ENCODE data around the gene XXYLT1.

XXYLT1 gene

DNA sequence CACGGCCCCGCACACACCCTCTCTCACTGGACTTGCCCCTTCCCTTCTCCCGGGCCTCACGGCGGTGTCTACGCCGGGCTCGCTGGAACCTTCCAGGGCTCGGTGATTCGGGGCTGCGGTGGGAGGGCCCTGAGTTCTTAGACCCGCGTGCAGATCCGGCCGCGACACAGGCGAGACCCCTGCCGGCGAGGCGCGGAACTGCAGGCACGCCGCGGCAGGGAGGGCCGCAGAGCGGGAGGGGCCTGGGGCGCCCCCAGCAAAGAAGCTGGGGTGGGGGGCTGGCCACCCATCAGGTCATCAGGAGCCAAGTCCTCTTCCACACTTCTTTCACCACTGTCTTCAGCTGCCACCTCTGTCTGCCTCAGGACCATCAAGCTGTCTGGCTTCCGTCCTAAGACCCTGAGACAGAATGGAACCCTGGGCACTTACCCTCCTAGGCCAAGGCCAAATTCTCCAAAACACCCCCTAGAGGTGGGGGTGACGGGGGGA is 164.5 kb downstream of the XXYLT1 start:
- no peak overlapping the region for H3K27ac ChIP-seq (ENCODE audit: low read depth, low read length)
- no peaks in the 10 kb centered on the region for H3K79me2 ChIP-seq (ENCODE audit: control insufficient read depth, low read length)
- no peaks in the 10 kb centered on the region for H3K36me3 ChIP-seq (ENCODE audit: control insufficient read depth, low read length)
- peaks cover 5% of the 10 kb centered on the region; the same call in 1 of the 2 replicates for H3F3A ChIP-seq (ENCODE audit: control insufficient read depth, insufficient read depth)
- peaks cover 17% of the 10 kb centered on the region for H3K4me1 ChIP-seq (ENCODE audit: control insufficient read depth, low read length)
- H4K20me1 ChIP-seq (ENCODE audit: control insufficient read depth, insufficient read depth, low read depth, low read length) = 0 out of 2 replicates have a peak, but pooled peaks cover 9% of the 10 kb centered on the region
- TF ChIP-seq EZH2phosphoT487 (IDR thresholded peaks at IDR 0.05; ENCODE audit: borderline replicate concordance, low read length) = no peak
- TF ChIP-seq, protein P1, sequence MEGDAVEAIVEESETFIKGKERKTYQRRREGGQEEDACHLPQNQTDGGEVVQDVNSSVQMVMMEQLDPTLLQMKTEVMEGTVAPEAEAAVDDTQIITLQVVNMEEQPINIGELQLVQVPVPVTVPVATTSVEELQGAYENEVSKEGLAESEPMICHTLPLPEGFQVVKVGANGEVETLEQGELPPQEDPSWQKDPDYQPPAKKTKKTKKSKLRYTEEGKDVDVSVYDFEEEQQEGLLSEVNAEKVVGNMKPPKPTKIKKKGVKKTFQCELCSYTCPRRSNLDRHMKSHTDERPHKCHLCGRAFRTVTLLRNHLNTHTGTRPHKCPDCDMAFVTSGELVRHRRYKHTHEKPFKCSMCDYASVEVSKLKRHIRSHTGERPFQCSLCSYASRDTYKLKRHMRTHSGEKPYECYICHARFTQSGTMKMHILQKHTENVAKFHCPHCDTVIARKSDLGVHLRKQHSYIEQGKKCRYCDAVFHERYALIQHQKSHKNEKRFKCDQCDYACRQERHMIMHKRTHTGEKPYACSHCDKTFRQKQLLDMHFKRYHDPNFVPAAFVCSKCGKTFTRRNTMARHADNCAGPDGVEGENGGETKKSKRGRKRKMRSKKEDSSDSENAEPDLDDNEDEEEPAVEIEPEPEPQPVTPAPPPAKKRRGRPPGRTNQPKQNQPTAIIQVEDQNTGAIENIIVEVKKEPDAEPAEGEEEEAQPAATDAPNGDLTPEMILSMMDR (IDR thresholded peaks at IDR 0.05; ENCODE audit: low read depth, low read length, poor library complexity, severe bottlenecking) = peak; percentile 98
- no peaks in the 10 kb centered on the region for H3K27me3 ChIP-seq (ENCODE audit: control insufficient read depth, low read length)
- H3K9me2 ChIP-seq (replicated peaks; ENCODE audit: control insufficient read depth, low read length) = no peaks in the 10 kb centered on the region
- peak overlapping the region; percentile 58 for H3K4me2 ChIP-seq (ENCODE audit: low read length)
- H3K9me3 ChIP-seq (ENCODE audit: control insufficient read depth, insufficient read depth, low read length) = no peaks in the 10 kb centered on the region
- peak overlapping the region; percentile 37 for H3K4me3 ChIP-seq (ENCODE audit: low read length)

DNA sequence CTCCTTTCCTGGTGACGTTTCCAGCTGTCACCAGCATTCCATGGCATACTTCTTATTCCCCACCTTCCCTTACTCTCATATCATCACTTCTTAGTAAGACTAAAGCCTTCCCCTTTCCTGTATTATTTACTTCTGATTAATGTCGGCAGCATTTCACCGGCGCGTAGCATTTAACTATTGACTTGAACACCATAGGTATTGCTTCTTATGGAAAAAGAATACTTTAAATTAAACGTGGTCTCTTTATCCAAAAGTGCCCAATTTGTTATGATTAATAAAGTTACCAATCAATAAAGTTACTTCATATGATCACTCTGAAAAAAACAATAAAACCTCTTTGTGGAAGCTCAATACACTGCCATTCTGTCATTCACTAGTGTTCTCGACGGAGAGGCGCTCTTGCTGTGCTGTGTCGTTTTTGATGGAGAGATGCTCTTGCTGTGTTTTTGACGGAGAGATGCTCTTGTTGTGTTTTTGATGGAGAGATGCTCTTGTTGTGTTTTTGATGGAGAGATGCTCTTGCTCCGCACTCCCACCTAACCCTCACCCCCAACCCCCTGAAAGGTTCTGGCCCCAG is 165.0 kb downstream of the XXYLT1 start:
- no peaks in the 10 kb centered on the region for H3K27me3 ChIP-seq (ENCODE audit: control insufficient read depth, low read length)
- H3K4me3 ChIP-seq (ENCODE audit: low read length) = peak overlapping the region; percentile 37
- no peaks in the 10 kb centered on the region for H3K36me3 ChIP-seq (ENCODE audit: control insufficient read depth, low read length)
- H3K4me2 ChIP-seq (ENCODE audit: low read length) = peak overlapping the region; percentile 58
- peaks cover 22% of the 10 kb centered on the region for H3K4me1 ChIP-seq (ENCODE audit: control insufficient read depth, low read length)
- peaks cover 5% of the 10 kb centered on the region; the same call in 1 of the 2 replicates for H3F3A ChIP-seq (ENCODE audit: control insufficient read depth, insufficient read depth)
- 0 out of 2 replicates have a peak, but pooled peaks cover 9% of the 10 kb centered on the region for H4K20me1 ChIP-seq (ENCODE audit: control insufficient read depth, insufficient read depth, low read depth, low read length)
- H3K9me3 ChIP-seq (ENCODE audit: control insufficient read depth, insufficient read depth, low read length) = no peaks in the 10 kb centered on the region
- H3K79me2 ChIP-seq (ENCODE audit: control insufficient read depth, low read length) = no peaks in the 10 kb centered on the region
- H3K27ac ChIP-seq (ENCODE audit: low read depth, low read length) = no peak overlapping the region
- H3K9me2 ChIP-seq (replicated peaks; ENCODE audit: control insufficient read depth, low read length) = no peaks in the 10 kb centered on the region
- no peak for TF ChIP-seq EZH2phosphoT487 (IDR thresholded peaks at IDR 0.05; ENCODE audit: borderline replicate concordance, low read length)

GRCh38 chr3:195105389-195105788 is 165.6 kb downstream of the XXYLT1 start:
- H3K9me2 ChIP-seq (replicated peaks; ENCODE audit: control insufficient read depth, low read length) = no peaks in the 10 kb centered on the region
- H3K4me2 ChIP-seq (ENCODE audit: low read length) = no peak overlapping the region
- H3K4me1 ChIP-seq (ENCODE audit: control insufficient read depth, low read length) = peaks cover 24% of the 10 kb centered on the region
- no peaks in the 10 kb centered on the region for H3K9me3 ChIP-seq (ENCODE audit: control insufficient read depth, insufficient read depth, low read length)
- no peaks in the 10 kb centered on the region for H3K79me2 ChIP-seq (ENCODE audit: control insufficient read depth, low read length)
- H3K4me3 ChIP-seq (ENCODE audit: low read length) = no peak overlapping the region
- H3F3A ChIP-seq (ENCODE audit: control insufficient read depth, insufficient read depth) = peaks cover 5% of the 10 kb centered on the region; the same call in 1 of the 2 replicates
- 0 out of 2 replicates have a peak, but pooled peaks cover 9% of the 10 kb centered on the region for H4K20me1 ChIP-seq (ENCODE audit: control insufficient read depth, insufficient read depth, low read depth, low read length)
- H3K27ac ChIP-seq (ENCODE audit: low read depth, low read length) = no peak overlapping the region
- TF ChIP-seq, protein P1 (IDR thresholded peaks at IDR 0.05; ENCODE audit: low read depth, low read length, poor library complexity, severe bottlenecking) = no peak
- TF ChIP-seq EZH2phosphoT487 (IDR thresholded peaks at IDR 0.05; ENCODE audit: borderline replicate concordance, low read length) = no peak
- no peaks in the 10 kb centered on the region for H3K27me3 ChIP-seq (ENCODE audit: control insufficient read depth, low read length)
- no peaks in the 10 kb centered on the region for H3K36me3 ChIP-seq (ENCODE audit: control insufficient read depth, low read length)

DNA sequence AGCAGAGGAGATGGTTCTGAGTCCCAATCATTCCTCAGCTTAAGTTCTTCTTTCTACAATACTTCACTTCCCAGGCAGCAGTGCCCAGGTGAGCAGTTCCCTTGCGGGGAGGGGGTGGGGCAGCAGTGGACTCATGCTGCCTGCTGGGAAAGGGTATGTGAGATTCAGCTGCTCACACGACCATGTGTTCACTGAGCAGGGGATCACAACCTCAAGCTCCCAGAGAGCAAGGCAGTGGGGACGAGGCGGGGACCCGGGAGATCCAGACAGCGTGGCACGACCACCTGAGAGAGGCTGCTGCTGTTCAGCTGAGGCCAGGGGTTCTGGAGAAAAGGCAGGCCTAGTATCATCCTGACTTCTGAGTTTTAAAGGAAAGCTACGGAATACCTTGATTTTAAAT is 166.6 kb downstream of the XXYLT1 start:
- Histone ChIP-seq H3K4me3 (ENCODE audit: low read length) (no peak overlapping the region), H3K9me2 (replicated peaks; ENCODE audit: control insufficient read depth, low read length) (no peaks in the 10 kb centered on the region), H3K36me3 (ENCODE audit: control insufficient read depth, low read length) (no peaks in the 10 kb centered on the region), H4K20me1 (ENCODE audit: control insufficient read depth, insufficient read depth, low read depth, low read length) (0 out of 2 replicates have a peak, but pooled peaks cover 9% of the 10 kb centered on the region), H3K27me3 (ENCODE audit: control insufficient read depth, low read length) (no peaks in the 10 kb centered on the region), H3K4me2 (ENCODE audit: low read length) (no peak overlapping the region), H3K4me1 (ENCODE audit: control insufficient read depth, low read length) (peaks cover 24% of the 10 kb centered on the region), H3F3A (ENCODE audit: control insufficient read depth, insufficient read depth) (peaks cover 5% of the 10 kb centered on the region; the same call in 1 of the 2 replicates), H3K79me2 (ENCODE audit: control insufficient read depth, low read length) (no peaks in the 10 kb centered on the region), H3K9me3 (ENCODE audit: control insufficient read depth, insufficient read depth, low read length) (no peaks in the 10 kb centered on the region), H3K27ac (ENCODE audit: low read depth, low read length) (no peak overlapping the region)
- TF ChIP-seq EZH2phosphoT487 (IDR thresholded peaks at IDR 0.05; ENCODE audit: borderline replicate concordance, low read length) = no peak
- TF ChIP-seq, protein P1 (IDR thresholded peaks at IDR 0.05; ENCODE audit: low read depth, low read length, poor library complexity, severe bottlenecking) = no peak

Measured in DOHH2 (cell line).